Right ventricle myocardium inferior (tissue), 1 donor: ENCODE results near the gene DDX39A. TPM values are rescaled to one million over a fixed set of nuclear protein-coding genes. Genes with fewer than 3 reads are reported as not detected.
"Not testable (repeated sequence)": the region's sequence is repeated elsewhere in the genome, so short reads cannot be mapped to it uniquely, and the experiment has no call there.

Experiments
- ATAC-seq: fragments of 200-7000 bp; cut with Tn5 transposase; one replicate; pipeline ENCODE4 v1.9.1; 2020; ENCODE audit warnings: mild to moderate bottlenecking, moderate library complexity
- DNase-seq: peaks from one replicate; pipeline ENCODE4 v3.0.0; 2021; ENCODE audit errors: missing footprints
- intact Hi-C: fragments of 100-400 bp; cut with DNase I; formaldehyde crosslinking; loops from one replicate; pipeline ENCODE4 v1.11.0; 2022
- long read RNA-seq: library from polyadenylated mRNA; unstranded; transcript quantifications from one replicate; pipeline ENCODE4 v2.0.0, GENCODE V29; 2021
- total RNA-seq: library from RNA; stranded (reverse); fragmentation: NEBNext Ultra II Directional; extraction: Animal tissue kit (Norgen Biotek cat#: 25700); gene quantifications from one replicate; pipeline ENCODE4 v1.2.1, GENCODE V29; 2021
- donor health status: DM: no; HTN: yes; CAD: no; lungs with severe emphysema.

Gene DDX39A
- total RNA-seq: 32.2 TPM
- long read RNA-seq, transcript DDX39A-201 (11 exons, 1,471 nt): major isoform, 25 of 45 reads
- long read RNA-seq, partial matches to known transcripts: 7 of 45 reads
- long read RNA-seq, other reads (novel, unspliced or antisense): 13 of 45 reads

DNA sequence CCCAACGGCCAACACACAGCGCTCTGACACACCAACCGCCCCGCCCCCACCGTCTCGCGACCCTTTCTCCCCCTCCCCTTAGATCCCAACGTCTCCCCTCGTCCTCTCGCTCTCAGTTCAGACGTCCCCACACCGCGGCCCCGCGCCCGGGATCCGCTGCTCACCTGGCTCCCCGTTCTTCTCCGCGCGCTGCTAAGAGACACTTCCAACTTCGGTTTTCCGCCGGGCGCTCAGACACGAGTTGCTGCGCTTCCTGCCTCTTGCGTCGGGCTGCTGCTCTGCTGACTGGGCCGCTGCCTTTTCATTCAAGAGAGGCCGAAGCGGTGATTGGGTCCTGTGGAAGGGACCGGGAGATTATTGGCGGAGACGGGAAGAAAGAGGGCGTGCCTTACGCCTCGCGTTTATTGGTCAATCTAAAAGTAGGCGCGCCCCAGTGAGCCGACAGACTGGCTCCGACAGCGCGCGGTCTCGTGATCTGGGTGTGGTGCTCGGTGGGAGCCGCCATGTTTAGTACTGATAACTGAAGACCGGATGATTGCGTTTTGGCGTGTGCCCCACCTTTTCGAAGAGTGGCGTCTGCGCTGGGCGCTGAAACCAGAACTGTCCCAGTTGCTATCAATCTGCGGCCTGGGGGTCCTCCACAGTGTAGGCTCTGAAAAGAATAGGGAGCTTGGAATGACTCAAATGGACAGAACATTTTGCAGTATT is at the start of gene DDX39A:
Gene DDX39A (minus strand): TSS at position 236 of the 708 bp plus-strand sequence. CDS start 6,121 bp downstream, outside the sequence.
- DNase-seq (peak; percentile 99), ATAC-seq (peak; percentile 98)
- intact Hi-C loops: no loop called here

GRCh38 chr19:14467816-14468215 is 48.7 kb upstream of the DDX39A start:
- intact Hi-C loops: no loop called here
- ATAC-seq: no peak
- no peak for DNase-seq

- ATAC-seq (no peak), DNase-seq (no peak)
- intact Hi-C loops: no loop called here
Measured at GRCh38 chr19:14467391-14467790, 48.2 kb upstream of the DDX39A start.

GRCh38 chr19:14463747-14464146 is 44.6 kb upstream of the DDX39A start:
- intact Hi-C loops: no loop called here
- ATAC-seq: no peak
- no peak for DNase-seq

- DNase-seq, intact Hi-C loops, ATAC-seq: not testable (repeated sequence)
Measured at GRCh38 chr19:14462401-14462800, 43.3 kb upstream of the DDX39A start.

DNA sequence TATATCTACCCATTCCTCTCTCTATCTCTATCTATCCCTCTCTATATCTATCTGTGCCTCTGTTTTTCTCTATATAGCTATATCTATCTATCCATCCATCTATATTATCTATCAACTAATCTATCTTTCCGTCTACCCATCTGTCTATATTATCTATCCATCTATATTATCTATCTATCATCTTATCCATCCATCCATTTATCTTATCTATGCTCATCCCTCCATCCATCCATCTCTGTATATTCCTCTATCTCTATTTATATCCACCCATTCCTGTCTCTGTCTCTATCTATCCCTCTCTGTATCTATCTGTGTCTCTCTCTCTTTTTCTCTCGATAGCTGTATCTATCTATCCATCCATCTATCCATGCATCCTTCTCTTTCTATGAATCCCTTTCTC is 41.8 kb upstream of the DDX39A start:
- DNase-seq (no peak), ATAC-seq (no peak)
- intact Hi-C loops: no loop called here

- intact Hi-C loops: no loop called here
- no peak for ATAC-seq
- no peak for DNase-seq
Measured at GRCh38 chr19:14459703-14460102, 40.6 kb upstream of the DDX39A start.

- intact Hi-C loops, DNase-seq, ATAC-seq: not testable (repeated sequence)
Measured at GRCh38 chr19:14452303-14452702, 33.2 kb upstream of the DDX39A start.

GRCh38 chr19:14450876-14451275 is 31.7 kb upstream of the DDX39A start:
- DNase-seq (no peak), ATAC-seq (no peak)
- intact Hi-C loops: no loop called here

DNA sequence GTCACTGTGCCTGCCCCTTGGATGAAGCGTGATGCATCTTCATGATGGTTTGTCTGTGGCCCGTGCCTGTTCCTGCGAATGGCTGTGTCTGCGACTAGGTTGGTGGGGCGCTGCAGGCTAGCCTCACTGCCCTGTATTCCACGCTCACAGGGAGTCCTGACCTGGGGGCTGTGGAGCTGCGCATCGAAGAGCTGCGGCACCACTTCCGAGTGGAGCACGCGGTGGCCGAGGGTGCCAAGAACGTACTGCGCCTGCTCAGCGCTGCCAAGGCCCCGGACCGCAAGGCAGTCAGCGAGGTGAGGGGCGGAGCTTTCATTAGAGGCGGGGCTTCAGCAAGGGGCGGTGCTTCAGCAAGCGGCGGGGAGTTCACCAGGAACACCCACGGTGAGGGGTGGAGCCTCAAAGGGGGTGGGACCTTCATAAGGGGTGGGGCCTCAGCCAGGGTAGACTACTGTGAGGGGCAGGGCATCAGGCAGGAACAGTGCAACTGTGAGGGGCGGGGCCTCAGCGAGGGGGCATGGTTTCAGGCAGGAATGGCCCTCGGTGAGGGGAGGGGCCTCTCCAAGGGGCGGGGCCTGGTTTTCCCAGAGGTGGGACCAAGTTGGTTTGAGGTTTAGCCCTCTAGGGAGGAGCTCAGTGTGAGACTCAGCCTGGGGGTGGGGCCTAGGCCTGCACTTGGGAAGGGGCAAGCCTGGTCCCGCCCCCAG is 31.2 kb upstream of the DDX39A start:
- ATAC-seq: peak; percentile 57
- intact Hi-C loops: no loop called here
- DNase-seq: no peak

DNA sequence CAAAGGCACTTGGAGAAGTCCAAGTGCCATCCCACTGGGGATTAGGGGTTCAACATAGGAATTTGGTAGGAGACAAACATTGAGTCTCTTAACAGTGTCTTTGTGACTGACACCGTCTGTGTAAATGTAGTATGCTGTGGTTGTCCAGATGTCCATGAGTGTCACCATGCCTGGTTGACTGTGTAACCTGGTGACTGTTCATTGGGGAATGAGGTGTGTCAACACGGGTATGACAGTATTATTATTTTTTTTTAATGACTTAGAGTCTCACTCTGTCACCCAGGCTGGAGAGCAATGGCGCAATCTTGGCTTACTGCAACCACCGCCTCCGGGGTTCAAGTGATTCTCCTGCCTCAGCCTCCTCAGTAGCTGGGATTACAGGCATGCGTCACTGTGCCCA is 30.2 kb upstream of the DDX39A start:
- no peak for DNase-seq
- ATAC-seq: no peak
- intact Hi-C loops: no loop called here

DNA sequence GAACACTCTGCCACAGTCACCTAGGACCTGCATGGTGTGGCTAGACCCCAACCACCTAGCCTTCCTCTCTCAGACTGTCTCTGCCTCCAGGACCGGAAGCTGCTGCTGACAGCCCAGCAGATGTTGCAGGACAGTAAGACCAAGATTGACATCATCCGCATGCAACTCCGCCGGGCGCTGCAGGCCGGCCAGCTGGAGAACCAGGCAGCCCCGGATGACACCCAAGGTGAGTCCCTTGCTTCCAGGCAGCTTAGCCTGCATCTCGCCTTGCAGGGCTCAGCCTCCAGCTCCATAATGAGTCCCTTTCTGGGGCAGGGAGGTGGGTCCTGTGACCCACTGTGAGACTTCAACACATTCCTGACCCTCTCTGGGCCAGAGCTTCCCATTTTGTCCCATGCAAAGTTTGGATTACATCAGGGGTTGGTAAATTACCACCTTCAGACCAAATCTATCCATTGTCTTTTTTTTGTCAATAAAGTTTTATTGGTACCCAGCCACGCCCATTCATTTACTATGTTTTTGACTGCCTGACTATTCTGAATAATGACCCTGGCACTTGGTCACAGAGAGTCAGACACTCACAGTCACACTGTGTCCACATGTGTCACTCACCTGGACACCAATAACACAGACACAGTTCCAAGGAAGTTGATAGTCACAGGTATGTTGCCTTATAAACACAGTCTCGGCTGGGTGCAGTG is 27.3 kb upstream of the DDX39A start:
- DNase-seq (no peak), ATAC-seq (no peak)
- intact Hi-C loops: no loop called here

- ATAC-seq (no peak), DNase-seq (no peak)
- intact Hi-C loops: no loop called here
Measured at GRCh38 chr19:14443632-14444216, 24.6 kb upstream of the DDX39A start.

DNA sequence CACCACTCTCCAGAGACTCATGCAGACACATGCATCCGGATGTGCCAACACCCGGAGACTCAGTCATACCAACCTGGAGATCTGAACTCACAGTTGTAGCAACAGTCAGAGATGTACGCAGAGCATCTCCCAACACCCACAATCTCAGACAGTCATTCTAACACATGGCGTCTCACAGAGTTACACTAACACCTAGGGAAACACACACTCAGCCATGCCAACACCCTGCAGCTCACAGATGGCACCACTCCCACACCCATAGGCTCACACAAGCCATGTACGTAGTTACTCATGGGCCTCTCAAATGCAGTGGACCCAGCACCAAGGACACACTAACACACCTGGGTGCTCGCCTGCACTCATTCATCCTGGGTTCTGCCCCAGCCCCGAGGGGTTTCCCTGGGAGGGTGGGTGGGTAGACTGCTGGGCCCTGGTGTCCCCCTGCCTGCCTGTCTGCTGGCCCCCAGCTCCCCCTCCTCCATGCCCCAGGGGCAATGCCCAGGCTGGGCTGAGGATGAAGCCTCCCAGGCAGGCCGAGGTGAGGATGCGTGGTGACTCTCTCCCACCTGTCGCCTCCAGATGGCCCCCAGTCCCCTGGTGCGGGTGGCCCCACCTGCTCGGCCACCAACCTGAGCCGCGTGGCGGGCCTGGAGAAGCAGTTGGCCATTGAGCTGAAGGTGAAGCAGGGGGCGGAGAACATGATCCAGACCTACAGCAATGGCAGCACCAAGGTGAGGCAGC is 23.9 kb upstream of the DDX39A start:
- DNase-seq (no peak), ATAC-seq (no peak)
- intact Hi-C loops: no loop called here

DNA sequence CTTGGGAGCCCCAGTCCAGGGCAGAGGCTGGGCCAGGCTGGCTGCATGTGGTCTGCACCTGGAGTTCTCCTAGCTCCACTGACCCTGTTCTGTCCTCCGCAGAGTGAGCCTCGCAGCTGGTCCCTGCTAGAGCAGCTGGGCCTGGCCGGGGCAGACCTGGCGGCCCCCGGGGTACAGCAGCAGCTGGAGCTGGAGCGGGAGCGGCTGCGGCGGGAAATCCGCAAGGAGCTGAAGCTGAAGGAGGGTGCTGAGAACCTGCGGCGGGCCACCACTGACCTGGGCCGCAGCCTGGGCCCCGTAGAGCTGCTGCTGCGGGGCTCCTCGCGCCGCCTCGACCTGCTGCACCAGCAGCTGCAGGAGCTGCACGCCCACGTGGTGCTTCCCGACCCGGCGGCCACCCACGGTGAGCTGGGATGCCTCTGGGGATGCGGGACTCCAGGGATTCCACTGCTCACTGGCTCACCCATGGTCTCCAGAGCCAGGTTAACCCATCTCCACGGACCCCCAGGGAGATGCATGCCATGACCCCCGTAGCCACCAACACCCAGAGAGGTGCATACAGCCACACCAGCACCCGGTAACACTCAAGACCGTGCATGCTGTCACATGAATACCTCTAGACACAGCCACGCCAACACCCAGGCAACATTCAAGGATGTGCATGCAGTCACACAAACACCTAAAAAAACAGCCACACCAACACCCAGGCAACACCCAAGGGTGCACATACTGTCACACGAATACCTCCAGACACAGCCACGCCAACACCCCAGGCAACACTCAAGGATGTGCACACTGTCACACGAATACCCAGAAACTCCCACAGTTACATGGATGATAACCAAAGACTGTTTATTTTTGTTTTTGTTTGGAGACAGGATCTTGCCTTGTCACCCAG is 22.1 kb upstream of the DDX39A start:
- ATAC-seq: no peak
- intact Hi-C loops: no loop called here
- no peak for DNase-seq

- DNase-seq (peak; percentile 97), ATAC-seq (peak; percentile 63)
- intact Hi-C loops: no loop called here
Measured at GRCh38 chr19:14440049-14440448, 20.9 kb upstream of the DDX39A start.

GRCh38 chr19:14439014-14439413 is 19.9 kb upstream of the DDX39A start:
- ATAC-seq (no peak), DNase-seq (peak; percentile 56)
- intact Hi-C loops: no loop called here
